CD4-positive, CD25-positive, alpha-beta regulatory T cell (primary cell): ENCODE results near the gene CENPVL1. TPM values are rescaled to one million over a fixed set of nuclear protein-coding genes. Genes with fewer than 3 reads are reported as not detected.
"Not testable (repeated sequence)": the region's sequence is repeated elsewhere in the genome, so short reads cannot be mapped to it uniquely, and the experiment has no call there.

Experiments
- ATAC-seq, 2 donors: fragments of 150-1000 bp; cut with Tn5 transposase; one replicate each; pipeline ENCODE4 v1.10.0; 2021; ENCODE audit warnings: low read depth in 2 of 2, moderate number of reproducible peaks in 2 of 2, moderate library complexity in 1 of 2
- DNase-seq, 3 donors: peaks; one replicate each; pipeline versions ENCODE4 v3.0.0 to v3.0.0-alpha.2; 2012 to 2022; ENCODE audit warnings: mixed read lengths in 1 of 3
- H3K27ac ChIP-seq: one replicate; pipeline ENCODE4 v1.7.0; 2013; ENCODE audit warnings: mild to moderate bottlenecking, low read length; ENCODE audit not compliant: insufficient read depth, poor library complexity, severe bottlenecking
- H3K27me3 ChIP-seq: one replicate; pipeline ENCODE4 v1.7.0; 2013; ENCODE audit warnings: low read length; ENCODE audit not compliant: control insufficient read depth, insufficient read depth
- H3K36me3 ChIP-seq: one replicate; pipeline ENCODE4 v1.7.0; 2013; ENCODE audit warnings: mild to moderate bottlenecking, low read length, moderate library complexity; ENCODE audit not compliant: control insufficient read depth, insufficient read depth
- H3K4me1 ChIP-seq: 2 replicates; pipeline ENCODE4 v1.7.0; 2013; ENCODE audit warnings: mild to moderate bottlenecking, low read length; ENCODE audit not compliant: insufficient read depth, control insufficient read depth, poor library complexity, severe bottlenecking
- H3K4me3 ChIP-seq: one replicate; pipeline ENCODE4 v1.7.0; 2013; ENCODE audit warnings: low read depth, mild to moderate bottlenecking, low read length, moderate library complexity
- H3K9me3 ChIP-seq, 2 experiments: 1 replicate in 1 of 2; 2 replicates in 1 of 2; pipeline ENCODE4 v1.7.0; 2013; ENCODE audit warnings: low read length in 2 of 2, mild to moderate bottlenecking in 1 of 2, moderate library complexity in 1 of 2; ENCODE audit not compliant: control insufficient read depth in 2 of 2
- H3K27ac Mint-ChIP-seq, 3 donors: one replicate each; pipeline ENCODE4 v1.8.0; 2020 to 2022; ENCODE audit warnings: mild to moderate bottlenecking in 3 of 3, mixed read lengths in 3 of 3, moderate library complexity in 2 of 3
- H3K27me3 Mint-ChIP-seq: one replicate; pipeline ENCODE4 v1.8.0; 2022; ENCODE audit warnings: mild to moderate bottlenecking, mixed read lengths
- H3K36me3 Mint-ChIP-seq: one replicate; pipeline ENCODE4 v1.8.0; 2020; ENCODE audit warnings: mixed read lengths
- H3K4me1 Mint-ChIP-seq, 4 donors: one replicate each; pipeline ENCODE4 v1.8.0; 2020 to 2022; ENCODE audit warnings: mixed read lengths in 4 of 4, mild to moderate bottlenecking in 1 of 4
- H3K4me3 Mint-ChIP-seq, 4 donors: one replicate each; pipeline ENCODE4 v1.8.0; 2020 to 2022; ENCODE audit warnings: mild to moderate bottlenecking in 4 of 4, mixed read lengths in 4 of 4, moderate library complexity in 3 of 4
- H3K9me3 Mint-ChIP-seq, 7 donors: one replicate each; pipeline ENCODE4 v1.8.0; 2020 to 2022; ENCODE audit warnings: mixed read lengths in 7 of 7, mild to moderate bottlenecking in 3 of 7, moderate library complexity in 2 of 7
- polyA plus RNA-seq, 4 donors: library from polyadenylated mRNA; unstranded; fragments of 300-500 nt; fragmentation: Illumina TruSeq; gene quantifications; one replicate each; pipeline ENCODE4 v1.2.3, GENCODE V29; 2021
- total RNA-seq: library from RNA; stranded (reverse); gene quantifications from one replicate; pipeline ENCODE4 v1.2.3, GENCODE V29; 2022

Gene CENPVL1
- total and polyA plus RNA-seq, 5 donors from 2014 or later = not detected

DNA sequence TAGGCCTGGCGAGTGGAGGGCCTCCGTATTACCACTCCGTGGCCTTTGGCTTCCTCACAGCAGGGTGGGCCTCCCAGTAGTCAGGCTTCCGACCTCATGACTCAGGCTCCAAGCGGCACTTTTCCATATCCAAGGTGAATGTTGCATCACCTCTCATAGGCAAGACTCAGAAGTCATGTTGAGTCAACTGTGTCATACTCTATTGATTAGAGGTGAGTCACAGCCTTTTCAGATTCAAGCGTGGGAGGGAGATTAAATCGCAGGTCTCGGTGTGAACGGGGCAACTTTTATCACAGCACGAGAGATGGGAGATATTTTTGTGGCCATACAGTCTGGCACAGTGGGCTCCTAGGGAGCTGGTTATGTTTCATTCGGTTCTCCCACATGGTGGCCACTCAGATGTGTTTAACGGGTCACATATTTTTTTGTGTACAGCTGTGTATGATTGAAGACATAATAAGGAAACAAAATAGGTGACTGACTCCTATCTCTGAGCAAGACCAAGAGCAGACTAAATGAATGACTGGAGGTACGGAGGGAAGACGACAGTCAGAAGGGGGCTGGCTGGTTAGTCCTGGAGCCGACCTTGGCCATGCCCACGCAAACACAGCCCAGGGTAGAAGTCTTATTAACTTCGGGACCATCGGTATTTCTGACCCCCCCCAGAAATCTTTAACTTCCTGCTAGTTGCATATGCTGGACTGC is 2.8 kb downstream of the CENPVL1 start:
- not testable (repeated sequence) for H3K27me3 ChIP-seq, H3K4me1 Mint-ChIP-seq, H3K36me3 Mint-ChIP-seq

DNA sequence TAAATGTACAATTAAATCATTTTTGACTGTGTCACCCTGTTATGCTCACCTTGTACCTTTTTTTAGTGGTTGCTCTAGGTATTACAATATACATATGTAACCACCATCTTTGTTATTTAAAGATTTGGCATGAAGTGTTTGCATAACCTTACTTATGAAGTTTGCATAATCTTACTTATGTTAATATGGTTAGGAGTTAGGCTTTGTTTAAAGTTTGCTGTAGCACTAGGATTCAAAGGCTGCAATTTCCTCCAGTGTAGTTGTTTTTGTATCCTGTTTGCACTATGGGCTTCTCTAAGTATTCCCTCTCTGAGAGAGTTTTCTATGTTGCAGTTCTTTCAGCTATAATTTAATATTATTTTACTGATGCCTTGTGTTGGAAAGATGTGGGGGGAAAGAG is 17.9 kb downstream of the CENPVL1 start:
- Histone ChIP-seq H3K9me3 (no peaks in the 10 kb centered on the region), H3K4me1 (no peaks in the 10 kb centered on the region), H3K27ac (no peak overlapping the region), H3K4me3 (no peak overlapping the region), H3K27me3 (peaks cover 3% of the 10 kb centered on the region), H3K36me3 (no peaks in the 10 kb centered on the region)
- Mint-ChIP-seq H3K4me3 (no peak overlapping the region), H3K36me3 (no peaks in the 10 kb centered on the region), H3K9me3 (no peaks in the 10 kb centered on the region), H3K4me1 (no peaks in the 10 kb centered on the region), H3K27me3 (peaks cover 10% of the 10 kb centered on the region), H3K27ac (no peak overlapping the region)
- DNase-seq (no peak), ATAC-seq (no peak)

More for the DNA sequence above, 2.8 kb downstream of the CENPVL1 start:
- H3K9me3 ChIP-seq, ATAC-seq, H3K27ac Mint-ChIP-seq, H3K4me1 ChIP-seq, H3K27ac ChIP-seq, H3K36me3 ChIP-seq, H3K27me3 Mint-ChIP-seq, DNase-seq, H3K4me3 Mint-ChIP-seq, H3K4me3 ChIP-seq, H3K9me3 Mint-ChIP-seq: not testable (repeated sequence)

DNA sequence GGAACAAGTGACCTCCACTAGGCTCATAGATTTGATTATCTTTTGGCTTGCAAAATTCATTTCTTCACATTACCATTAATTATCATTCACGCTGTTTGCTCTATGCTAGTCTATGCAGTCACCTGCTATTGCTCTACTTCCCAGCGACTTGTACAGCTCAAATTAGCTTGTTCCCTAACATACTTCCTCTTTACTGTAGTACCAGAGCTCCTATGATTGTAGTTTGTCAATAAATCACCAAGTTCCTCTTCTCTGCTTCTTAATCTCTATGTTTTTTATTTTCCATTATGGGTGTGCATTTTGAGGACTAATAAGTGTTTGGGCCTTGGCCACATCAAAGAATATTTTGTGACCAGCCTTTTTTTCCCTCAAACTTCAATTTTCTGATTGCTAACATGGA is 26.8 kb downstream of the CENPVL1 start:
- Mint-ChIP-seq H3K27ac (no peak overlapping the region), H3K4me3 (no peak overlapping the region), H3K9me3 (peaks cover 0 to 2% (median 0%) of the 10 kb centered on the region in 7 donors), H3K4me1 (no peaks in the 10 kb centered on the region), H3K27me3 (peaks cover 21% of the 10 kb centered on the region), H3K36me3 (no peaks in the 10 kb centered on the region)
- no peaks in the 10 kb centered on the region for H3K4me1 ChIP-seq
- H3K27me3 ChIP-seq = peaks cover 13% of the 10 kb centered on the region
- ATAC-seq (no peak), DNase-seq (no peak)
- H3K9me3 ChIP-seq = no peaks in the 10 kb centered on the region
- no peak overlapping the region for H3K4me3 ChIP-seq
- no peak overlapping the region for H3K27ac ChIP-seq
- no peaks in the 10 kb centered on the region for H3K36me3 ChIP-seq

DNA sequence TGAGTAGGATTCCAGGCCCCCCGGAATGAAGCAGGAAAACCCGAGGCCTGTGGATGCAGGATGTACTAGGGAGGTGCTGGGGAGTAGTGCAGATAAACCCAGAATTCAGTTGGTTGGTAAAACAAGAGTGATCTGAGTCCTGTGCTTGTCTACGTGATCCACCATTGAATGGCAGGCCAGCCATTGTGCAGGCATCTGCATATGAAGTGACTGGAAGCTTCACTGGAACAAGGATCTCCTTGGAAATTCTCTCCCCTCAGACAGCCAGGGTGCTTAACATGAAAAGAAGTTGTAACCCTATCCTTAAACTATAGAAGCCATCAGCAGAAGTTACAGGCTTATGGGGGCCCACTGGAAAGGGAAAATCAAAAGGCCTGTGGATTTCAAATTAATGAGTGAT is 32.3 kb downstream of the CENPVL1 start:
- H3K9me3 ChIP-seq = peaks cover 17 to 21% of the 10 kb centered on the region in 2 experiments
- H3K36me3 ChIP-seq = no peaks in the 10 kb centered on the region
- no peak overlapping the region for H3K27ac ChIP-seq
- ATAC-seq (no peak), DNase-seq (no peak)
- peaks cover 4% of the 10 kb centered on the region for H3K4me1 ChIP-seq
- H3K4me1 Mint-ChIP-seq = peaks cover 7 to 18% (median 16%) of the 10 kb centered on the region in 4 donors
- peaks cover 6% of the 10 kb centered on the region for H3K27me3 Mint-ChIP-seq
- peaks cover 12% of the 10 kb centered on the region for H3K36me3 Mint-ChIP-seq
- H3K4me3 ChIP-seq = peak overlapping the region; percentile 75
- H3K4me3 Mint-ChIP-seq = peak overlapping the region in 2 of 4 donors; percentile 89 to 93
- peaks cover 0 to 28% (median 3%) of the 10 kb centered on the region in 7 donors for H3K9me3 Mint-ChIP-seq
- H3K27me3 ChIP-seq = peaks cover 7% of the 10 kb centered on the region
- H3K27ac Mint-ChIP-seq = peak overlapping the region in 1 of 3 donors; percentile 16

DNA sequence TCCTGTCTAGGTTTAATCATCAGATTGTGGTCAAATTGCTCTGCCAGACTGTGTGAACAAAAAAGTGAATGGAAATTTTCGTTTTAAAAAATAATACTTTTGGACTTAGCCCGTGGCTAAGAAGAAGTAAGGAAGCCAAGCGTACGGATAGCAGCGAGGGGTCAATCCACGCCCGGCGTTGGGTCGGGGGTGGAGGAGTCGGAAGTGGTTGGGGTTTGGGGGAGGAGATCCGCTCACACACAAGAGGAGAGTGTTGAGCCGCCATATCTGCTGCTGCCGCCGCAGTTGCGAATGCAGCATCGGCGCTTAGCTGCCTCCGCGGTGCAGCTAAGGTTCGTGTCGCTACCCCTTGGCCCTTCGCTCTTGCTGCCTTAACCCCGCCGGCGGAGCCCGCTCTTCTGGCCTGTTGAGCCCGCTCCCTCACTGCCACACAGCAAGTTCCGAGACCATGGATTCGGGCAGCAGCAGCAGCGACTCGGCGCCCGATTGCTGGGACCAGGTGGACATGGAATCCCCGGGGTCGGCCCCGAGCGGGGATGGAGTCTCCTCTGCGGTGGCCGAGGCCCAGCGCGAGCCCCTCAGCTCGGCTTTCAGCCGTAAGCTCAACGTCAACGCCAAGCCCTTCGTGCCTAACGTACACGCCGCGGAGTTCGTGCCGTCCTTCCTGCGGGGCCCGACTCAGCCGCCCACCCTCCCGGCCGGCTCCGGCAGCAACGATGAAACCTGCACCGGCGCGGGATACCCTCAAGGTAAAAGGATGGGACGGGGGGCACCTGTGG is 33.1 kb downstream of the CENPVL1 start, which contains the start of gene GSPT2:
Gene GSPT2 (plus strand): TSS at position 264 of the 779 bp plus-strand sequence. CDS start 185 bp downstream, at position 449.
- ATAC-seq (peak; percentile 90 to 91), DNase-seq (peak; percentile 3 to 82 (median 57))
- Mint-ChIP-seq H3K4me3 (peak within 1 kb of the TSS; percentile 89 to 95 (median 93)), H3K27me3 (peaks cover 6% of the 10 kb centered on the region), H3K9me3 (peaks cover 0 to 32% (median 1%) of the 10 kb centered on the region in 7 donors), H3K36me3 (peaks cover 12% of the 10 kb centered on the region), H3K4me1 (peaks cover 7 to 18% (median 16%) of the 10 kb centered on the region in 4 donors), H3K27ac (peak within 1 kb of the TSS; percentile 16 to 83 (median 71))
- Histone ChIP-seq H3K9me3 (peaks cover 17 to 27% of the 10 kb centered on the region in 2 experiments), H3K4me3 (peak within 1 kb of the TSS; percentile 83), H3K36me3 (no peaks in the 10 kb centered on the region), H3K4me1 (peaks cover 4% of the 10 kb centered on the region), H3K27ac (peak within 1 kb of the TSS; percentile 23), H3K27me3 (peaks cover 4% of the 10 kb centered on the region)

DNA sequence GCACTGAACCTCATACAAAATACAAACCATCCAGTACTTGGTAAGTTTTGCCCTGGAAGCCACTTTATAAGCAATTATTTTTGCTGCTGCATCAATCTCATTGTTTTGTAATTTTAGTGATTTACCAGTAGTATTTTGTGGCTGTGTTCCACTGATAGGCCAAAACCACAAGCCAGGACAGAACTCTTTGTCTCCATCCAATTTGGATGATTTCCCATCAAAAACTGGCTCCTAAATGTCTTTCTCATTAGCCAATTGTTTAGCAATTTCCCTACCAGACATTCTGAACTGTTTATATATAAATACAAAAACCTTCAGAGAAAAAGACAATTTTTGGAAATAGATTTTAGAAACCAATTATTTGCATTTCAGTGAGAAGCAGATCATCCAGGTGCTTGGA is 37.4 kb downstream of the CENPVL1 start:
- no peak for ATAC-seq
- no peak overlapping the region for H3K27ac Mint-ChIP-seq
- Histone ChIP-seq H3K27ac (no peak overlapping the region), H3K4me3 (no peak overlapping the region), H3K9me3 (peaks cover 17 to 33% of the 10 kb centered on the region in 2 experiments), H3K4me1 (peaks cover 4% of the 10 kb centered on the region), H3K36me3 (no peaks in the 10 kb centered on the region), H3K27me3 (no peaks in the 10 kb centered on the region)
- H3K4me3 Mint-ChIP-seq = no peak overlapping the region
- H3K36me3 Mint-ChIP-seq = peaks cover 12% of the 10 kb centered on the region
- H3K9me3 Mint-ChIP-seq = peaks cover 0 to 38% (median 1%) of the 10 kb centered on the region in 7 donors
- peaks cover 7 to 18% (median 16%) of the 10 kb centered on the region in 4 donors for H3K4me1 Mint-ChIP-seq
- no peak for DNase-seq
- no peaks in the 10 kb centered on the region for H3K27me3 Mint-ChIP-seq

DNA sequence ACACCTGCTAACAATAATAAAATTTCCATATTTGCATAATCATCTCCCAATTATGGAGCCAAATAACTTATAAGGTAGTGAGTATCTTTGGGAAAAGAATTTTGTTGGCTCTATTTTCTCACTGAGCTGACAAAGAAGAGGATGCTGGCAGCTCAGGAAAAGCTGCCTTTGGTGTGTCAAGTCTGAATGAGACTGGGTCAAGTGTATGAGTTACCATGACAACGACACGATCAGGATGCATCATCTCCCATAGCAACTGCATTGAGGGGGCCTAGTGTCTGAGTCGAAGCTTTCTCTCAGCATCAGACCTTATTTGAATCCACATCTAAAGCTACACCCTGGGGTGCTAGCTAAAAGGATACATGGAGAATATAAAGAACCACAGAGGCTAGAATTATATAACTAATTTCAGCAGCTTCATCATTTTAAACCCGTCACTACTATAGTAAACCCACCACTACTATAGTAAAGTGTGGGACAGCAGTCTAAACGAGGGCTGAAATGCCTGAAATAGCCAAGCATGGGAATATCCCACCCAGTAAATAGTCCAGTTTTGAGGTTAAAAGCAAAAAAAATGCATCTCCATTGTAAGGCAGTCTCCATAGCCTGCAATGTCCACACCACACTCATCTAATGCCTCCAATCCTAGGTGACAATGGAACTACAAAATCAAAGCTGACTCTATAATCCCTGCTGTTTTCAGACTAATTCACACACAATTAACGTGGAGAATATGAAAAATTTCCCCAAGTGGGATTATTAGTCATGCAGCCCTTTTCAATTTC is 48.9 kb downstream of the CENPVL1 start:
- Mint-ChIP-seq H3K9me3 (no peaks in the 10 kb centered on the region), H3K27me3 (peaks cover 11% of the 10 kb centered on the region), H3K4me1 (no peaks in the 10 kb centered on the region), H3K36me3 (no peaks in the 10 kb centered on the region), H3K27ac (no peak overlapping the region), H3K4me3 (no peak overlapping the region)
- ATAC-seq (no peak), DNase-seq (no peak)
- Histone ChIP-seq H3K4me1 (no peaks in the 10 kb centered on the region), H3K9me3 (no peaks in the 10 kb centered on the region), H3K27ac (no peak overlapping the region), H3K27me3 (peaks cover 7% of the 10 kb centered on the region), H3K36me3 (no peaks in the 10 kb centered on the region), H3K4me3 (no peak overlapping the region)
